NCI-H1417 (cell line): Measurements from ENCODE around the gene MAMDC2.

ENCODE experiments used
- DNase-seq, 3 experiments: peaks; one replicate each; lab custom pipeline; 2025; lab: John Stamatoyannopoulos, UW

MAMDC2 gene

DNA sequence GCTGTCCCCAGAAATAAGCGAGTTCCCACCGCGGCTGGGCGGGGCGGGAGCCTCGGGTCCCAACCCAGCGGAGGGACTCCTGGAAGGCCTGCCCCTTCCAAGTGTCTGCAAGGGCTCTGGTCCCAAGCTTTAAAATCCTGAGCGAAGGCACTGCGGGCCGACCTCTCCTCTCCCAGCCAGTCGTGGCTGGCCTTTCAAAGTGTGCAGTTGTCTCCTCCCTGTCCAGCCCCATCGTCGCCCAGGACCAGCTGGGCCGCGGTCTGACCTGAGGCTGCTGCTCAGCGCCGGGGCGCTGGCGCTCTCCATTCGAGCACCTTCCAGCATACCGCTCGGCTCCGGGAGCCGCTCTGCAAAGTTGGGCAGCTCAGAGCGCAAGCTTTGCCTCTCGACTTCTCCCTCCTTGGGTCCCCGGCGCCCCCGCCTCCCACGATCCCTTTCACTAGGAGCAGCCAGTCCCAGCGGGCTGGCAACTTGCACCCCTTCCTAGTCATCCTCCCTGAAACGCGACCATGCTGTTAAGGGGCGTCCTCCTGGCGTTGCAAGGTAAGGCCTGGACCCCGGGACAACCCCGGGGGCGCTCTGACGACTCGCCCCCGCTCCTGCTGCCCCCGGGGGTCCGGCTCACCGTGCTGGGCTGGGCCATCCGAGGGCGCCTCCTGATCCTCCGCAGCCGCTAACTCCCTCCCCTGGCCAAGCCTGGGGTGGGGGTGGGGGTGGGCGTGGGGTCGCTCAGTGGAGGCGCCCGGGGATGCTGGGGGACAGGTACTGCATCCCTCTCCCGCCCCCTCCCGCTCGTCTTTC is at the start of gene MAMDC2:
TSS of gene MAMDC2 (plus strand) at position 160 of the 801 bp plus-strand sequence. CDS start at position 510, 350 bp downstream.
- DNase-seq = peak in 2 of 3 experiments; percentile 55 to 56

DNA sequence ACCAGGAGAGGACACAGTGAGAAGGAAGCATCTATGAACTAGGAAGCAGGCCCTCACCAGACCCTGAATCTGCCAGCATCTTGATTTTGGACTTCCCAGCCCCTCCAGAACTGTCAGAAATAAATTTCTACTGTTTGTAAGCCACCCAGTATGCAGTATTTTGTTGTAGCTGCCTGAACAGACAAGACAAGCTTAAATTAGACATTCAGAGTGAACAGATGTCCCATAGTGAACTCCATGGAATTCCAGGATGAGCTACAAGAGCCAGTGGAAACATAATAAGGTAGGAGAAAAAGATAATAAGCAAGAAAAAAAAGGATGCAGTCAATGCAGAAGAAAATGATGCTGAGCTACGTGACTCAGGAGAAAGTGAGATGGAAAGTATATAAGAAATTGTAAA is 47.8 kb upstream of the MAMDC2 start:
- no peak for DNase-seq

DNA sequence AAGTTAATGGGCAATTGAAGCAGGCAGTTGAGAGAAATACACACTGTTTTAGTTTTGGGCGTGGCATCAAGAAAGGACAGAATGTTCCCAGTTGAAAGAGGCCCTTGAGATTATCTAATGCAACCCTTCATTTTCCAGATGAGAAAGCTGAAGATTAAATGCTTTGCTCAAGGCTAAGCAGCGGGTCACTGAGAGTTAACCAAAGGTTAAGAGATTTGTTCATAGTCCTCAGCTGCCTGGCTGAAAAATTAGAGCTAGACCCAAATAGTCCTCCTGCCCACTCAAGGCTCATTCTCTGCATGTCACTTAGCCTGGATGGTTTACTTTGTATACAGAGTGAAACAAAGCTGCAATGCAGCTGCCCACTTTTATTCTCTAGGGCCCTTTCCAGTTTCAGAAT is 46.7 kb upstream of the MAMDC2 start:
- peak in 2 of 3 experiments; percentile 54 to 92 for DNase-seq

DNA sequence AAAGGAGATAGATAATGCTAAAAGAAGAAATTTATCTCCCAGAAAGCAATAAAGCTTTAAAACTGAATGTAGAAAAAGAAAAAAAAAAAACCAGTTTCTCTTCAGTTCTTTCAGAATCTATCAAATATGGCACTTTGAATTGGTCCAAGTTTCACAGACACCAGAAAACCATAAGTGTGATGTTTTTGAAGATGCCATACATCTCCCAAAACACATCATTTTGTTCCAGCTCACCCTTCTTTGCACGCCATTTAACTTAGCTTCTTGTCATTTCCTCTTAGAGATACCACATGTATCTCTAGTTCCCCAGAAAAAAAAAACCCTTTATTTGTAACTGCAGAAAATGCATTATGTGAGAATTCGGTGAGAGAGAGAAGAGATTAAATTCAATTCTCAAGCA is 46.1 kb upstream of the MAMDC2 start:
- DNase-seq = peak in 1 of 3 experiments; percentile 80

- no peak for DNase-seq
Measured at GRCh38 chr9:69999315-69999714, 44.3 kb upstream of the MAMDC2 start.

DNA sequence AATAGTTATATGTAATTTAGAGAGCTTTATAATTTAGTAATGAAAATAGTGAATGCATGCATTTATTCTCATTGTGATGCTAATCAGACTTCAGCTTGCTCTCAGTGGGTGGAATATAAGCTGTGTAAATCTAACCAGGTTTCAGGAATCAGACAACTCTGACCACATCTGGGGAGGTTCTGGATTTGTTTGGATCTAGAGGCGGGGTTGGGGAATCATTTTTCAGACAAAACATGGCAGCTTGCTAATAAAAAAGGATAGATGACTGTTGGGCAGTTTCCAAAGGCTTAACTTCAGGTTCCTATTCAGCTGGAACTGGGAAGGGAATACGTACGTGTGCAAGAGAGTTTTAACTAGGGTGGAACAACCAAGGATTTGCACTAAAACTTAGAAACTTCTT is 43.2 kb upstream of the MAMDC2 start:
- no peak for DNase-seq

GRCh38 chr9:70003901-70004714 is 39.5 kb upstream of the MAMDC2 start:
- DNase-seq = no peak

GRCh38 chr9:70006306-70006705 is 37.3 kb upstream of the MAMDC2 start:
- DNase-seq = no peak

DNA sequence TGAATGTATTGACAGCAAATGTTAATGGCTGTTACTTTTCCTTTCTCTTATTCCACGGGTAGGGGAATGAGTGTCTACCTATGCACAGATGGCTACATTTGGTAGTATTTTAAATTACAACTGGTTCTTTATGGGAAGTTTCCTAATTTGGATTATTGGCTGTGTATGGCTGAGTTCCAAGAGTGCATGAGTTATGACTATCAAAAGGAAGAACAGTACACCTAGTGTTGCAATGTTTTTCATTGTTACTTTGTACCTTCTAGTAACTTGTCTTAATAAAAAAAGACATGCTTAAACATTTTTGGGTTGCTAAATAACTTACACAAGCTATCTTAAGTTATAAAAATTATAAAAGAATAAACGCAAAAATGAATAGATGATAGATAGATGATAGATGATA is 35.8 kb upstream of the MAMDC2 start:
- no peak for DNase-seq

DNA sequence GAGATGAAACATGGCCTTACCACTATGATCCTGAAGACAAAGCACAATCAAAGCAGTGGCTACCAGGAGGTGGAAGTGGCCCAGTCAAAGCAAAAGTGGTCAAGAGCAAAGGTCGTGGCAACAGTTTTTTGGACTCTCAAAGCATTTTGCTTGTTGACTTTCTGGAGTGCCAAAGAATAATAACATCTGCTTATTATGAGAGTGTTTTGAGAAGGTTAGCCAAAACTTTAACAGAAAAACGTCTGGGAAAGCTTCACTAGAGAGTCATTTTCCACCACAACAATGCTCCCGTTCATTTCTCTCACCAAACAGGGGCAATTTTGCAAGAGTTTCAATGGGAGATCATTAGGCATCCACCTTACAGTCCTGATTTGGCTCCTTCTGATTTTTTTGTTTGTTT is 33.6 kb upstream of the MAMDC2 start:
- DNase-seq = no peak

- DNase-seq = no peak
Measured at GRCh38 chr9:70011366-70011765, 32.3 kb upstream of the MAMDC2 start.

DNA sequence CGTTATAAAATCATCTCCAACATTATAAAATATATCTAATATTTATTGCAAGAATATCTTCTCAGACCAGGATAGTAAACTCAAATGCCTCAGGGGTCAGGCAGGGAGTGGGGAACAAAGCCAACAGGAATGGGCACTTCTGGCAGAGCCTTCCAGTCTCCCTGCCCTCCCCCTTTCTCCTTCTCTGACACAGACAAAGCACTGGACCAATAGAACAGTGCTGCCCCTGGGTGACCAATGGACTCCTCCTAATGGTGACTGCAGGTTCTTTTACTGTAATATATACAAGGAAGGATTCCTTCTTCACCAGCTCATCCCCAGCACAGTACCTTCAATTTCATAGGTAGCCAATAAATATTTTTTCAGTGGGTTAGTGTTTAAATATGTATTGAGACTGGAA is 31.1 kb upstream of the MAMDC2 start:
- DNase-seq = no peak

DNA sequence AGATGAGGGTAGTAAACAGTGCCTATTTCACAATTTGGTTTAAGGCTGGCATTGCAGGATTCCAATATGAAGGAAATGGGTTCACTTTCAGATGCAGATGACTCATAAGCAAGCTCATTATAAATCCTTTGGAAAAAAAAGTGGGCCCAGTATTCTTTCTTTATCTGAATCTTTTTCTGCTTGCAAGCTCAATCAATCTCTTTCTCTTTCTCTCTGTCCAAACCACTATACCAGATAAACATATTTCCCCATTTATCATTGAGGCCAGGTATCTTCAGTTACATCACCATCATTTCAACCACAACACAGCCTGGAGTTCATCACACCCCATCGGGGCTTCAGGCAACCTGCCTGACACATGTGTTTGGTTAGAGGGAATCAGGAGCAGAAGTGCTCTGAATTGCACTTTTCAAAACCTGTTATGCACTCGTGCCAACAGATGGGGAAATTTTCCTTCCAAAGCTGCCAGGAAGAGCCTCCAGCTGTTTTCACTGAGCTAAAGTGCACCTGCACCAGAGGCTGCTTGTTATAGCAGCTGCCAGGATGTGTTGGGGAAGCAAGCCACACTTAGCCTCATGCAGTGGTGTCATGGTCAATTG is 30.0 kb upstream of the MAMDC2 start:
- peak in 2 of 3 experiments; percentile 34 to 40 for DNase-seq

DNA sequence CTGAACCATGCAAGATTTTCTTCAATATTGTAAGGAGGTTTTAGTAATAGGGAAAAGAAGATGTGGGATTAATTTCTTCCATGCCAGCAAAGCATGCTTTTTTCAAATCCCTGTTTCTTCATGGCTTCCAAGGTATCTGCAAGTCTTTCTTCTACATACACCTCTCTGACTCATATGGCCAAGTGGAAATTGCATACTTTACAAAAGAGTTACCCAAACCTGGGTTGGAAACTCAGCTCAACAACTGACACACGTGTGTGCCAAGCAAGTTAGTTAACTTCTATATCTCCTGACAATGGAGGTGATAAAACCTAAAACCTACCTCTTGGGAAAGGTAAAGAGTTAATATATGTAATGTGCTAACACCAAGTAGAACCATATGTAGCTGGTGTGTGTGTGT is 28.5 kb upstream of the MAMDC2 start:
- no peak for DNase-seq

DNA sequence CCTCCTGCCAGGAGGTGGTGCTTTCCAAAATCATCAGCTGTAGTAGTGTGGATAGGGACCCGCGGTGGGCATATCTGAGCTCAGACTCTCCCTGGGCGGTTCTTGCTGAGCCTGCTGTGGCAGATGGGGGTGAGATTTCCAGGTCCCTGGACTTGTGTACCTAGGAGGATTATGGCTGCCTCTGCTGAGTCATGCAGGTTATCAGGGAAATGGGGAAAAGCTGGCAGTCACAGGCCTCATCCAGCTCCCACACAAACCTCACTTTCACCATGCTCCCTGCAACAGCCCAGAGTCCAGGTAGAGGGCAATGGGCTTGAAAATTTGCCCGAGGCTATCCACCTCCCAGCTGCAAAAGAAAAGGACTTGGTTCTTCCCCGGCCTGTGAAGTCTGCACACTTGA is 23.4 kb upstream of the MAMDC2 start:
- DNase-seq = no peak

GRCh38 chr9:70020991-70021571 is 22.6 kb upstream of the MAMDC2 start:
- peak in 1 of 3 experiments; percentile 21 for DNase-seq

GRCh38 chr9:70028287-70028686 is 15.4 kb upstream of the MAMDC2 start:
- DNase-seq = no peak

DNA sequence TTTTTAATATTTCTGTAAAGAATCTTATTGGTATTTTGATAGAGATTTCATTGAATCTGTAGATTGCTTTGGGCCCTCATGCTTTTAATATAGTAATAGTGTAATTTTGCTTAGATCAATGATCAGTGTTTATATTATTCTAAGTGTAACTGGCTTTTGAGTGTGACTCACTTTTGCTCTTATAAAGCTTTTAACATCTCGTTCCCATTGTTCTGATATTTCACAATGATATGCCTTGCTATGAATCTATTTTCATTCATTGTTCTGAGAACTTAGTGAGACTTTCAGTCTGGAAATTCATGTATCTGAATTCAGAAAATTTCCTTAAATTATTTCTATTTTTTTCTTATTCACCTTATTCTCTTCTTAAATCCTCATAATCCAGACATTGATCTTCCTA is 13.5 kb upstream of the MAMDC2 start:
- DNase-seq = no peak

DNA sequence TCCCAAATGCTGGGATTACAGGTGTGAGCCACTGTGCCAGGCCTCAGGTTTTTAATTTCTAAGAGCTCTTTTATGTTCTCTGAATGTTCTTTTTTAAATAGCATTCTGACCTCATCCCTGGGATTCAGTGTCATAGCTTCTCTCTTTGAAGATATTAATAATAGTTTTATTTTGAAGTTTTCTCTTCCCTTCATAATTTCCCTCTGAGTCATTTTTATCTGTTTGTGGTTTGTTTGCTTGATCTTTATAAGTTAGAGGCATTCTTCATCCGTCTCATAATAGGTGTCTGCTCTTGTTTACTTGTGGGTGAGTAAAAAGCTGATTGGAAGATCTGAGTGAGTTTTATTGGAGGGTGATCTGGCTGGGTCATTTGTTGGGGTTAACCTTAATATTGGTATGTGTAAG is 12.5 kb upstream of the MAMDC2 start:
- no peak for DNase-seq

DNA sequence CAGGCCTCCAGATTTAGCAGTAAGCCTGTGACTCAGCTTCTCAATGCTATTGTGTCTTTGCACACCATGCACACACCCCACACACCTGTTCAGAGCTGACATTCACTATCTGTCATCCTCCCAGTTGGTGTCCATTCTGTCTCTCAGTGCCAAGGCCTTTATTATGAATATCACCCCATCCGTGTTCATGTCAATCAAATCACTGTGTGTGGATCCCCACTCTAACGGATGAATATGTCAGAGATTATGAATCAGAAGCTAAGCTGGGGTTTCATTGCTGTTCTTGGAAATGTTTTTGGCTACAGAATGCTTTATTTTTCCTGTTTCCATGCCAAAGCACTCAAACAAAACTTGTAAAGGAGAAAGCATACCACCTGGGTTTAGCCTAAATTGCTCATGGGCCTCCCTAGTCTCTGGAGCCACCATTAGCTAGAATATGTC is 9.4 kb upstream of the MAMDC2 start:
- peak in 2 of 3 experiments; percentile 54 to 79 for DNase-seq

- no peak for DNase-seq
Measured at GRCh38 chr9:70035691-70036090, 8.0 kb upstream of the MAMDC2 start.

DNA sequence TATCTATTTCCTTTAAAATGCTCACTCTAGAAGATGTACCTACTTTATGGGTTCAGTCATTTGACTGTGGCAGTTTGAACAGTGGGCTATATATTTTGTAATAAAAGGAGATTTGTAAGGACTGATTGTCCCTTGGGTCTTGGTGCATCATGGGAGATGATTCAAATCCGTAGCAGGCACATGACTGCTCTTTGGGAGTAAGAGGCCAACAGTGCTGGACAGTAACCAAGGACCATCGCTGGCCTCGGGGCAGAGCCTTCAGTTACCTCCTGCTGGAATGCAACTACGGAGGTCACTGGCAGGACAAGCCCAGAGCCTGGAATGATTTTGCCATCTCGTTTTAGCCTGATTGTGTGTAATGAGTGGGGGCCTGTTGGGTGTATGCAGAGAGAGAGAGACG is 7.0 kb upstream of the MAMDC2 start:
- DNase-seq = no peak
